ENCODE results near the gene KIF26B.

The KIF26B gene

DNA sequence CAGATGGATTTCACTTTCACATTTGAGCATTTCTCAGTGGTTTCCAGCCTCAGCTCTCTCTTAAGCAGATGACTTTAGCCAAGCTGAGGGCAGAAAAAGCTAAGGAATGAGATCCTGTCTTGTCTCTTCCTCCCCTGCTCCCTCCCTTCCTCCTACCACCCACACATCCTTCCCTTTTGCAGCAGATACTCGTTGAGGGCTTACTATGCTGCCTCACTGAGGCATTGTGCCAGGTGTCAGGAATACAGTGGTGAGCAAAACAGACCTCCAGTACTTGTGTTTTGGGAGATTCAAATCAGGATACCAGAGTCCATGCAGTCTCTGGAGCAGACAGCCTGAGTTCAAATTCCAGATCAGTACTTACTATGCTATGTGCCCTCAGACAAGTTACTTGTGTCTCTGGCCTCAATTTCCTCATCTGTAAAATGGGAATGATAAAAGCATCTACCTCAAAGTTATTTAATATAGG, 43.2 kb downstream of the KIF26B start:
- no peaks in the 10 kb centered on the region for H3K27me3 ChIP-seq (ENCODE audit: insufficient read depth, low read depth, severe bottlenecking)
- H3K36me3 ChIP-seq = no peaks in the 10 kb centered on the region
- H3K27ac ChIP-seq = no peak overlapping the region
- DNase-seq = no peak
- H3K9me3 ChIP-seq (ENCODE audit: severe bottlenecking) = no peaks in the 10 kb centered on the region
- H3K4me3 ChIP-seq (ENCODE audit: low read depth, low read length) = no peak overlapping the region
- TF ChIP-seq, protein P1, sequence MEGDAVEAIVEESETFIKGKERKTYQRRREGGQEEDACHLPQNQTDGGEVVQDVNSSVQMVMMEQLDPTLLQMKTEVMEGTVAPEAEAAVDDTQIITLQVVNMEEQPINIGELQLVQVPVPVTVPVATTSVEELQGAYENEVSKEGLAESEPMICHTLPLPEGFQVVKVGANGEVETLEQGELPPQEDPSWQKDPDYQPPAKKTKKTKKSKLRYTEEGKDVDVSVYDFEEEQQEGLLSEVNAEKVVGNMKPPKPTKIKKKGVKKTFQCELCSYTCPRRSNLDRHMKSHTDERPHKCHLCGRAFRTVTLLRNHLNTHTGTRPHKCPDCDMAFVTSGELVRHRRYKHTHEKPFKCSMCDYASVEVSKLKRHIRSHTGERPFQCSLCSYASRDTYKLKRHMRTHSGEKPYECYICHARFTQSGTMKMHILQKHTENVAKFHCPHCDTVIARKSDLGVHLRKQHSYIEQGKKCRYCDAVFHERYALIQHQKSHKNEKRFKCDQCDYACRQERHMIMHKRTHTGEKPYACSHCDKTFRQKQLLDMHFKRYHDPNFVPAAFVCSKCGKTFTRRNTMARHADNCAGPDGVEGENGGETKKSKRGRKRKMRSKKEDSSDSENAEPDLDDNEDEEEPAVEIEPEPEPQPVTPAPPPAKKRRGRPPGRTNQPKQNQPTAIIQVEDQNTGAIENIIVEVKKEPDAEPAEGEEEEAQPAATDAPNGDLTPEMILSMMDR (IDR thresholded peaks at IDR 0.05; ENCODE audit: low read depth, low read length) = no peak

DNA sequence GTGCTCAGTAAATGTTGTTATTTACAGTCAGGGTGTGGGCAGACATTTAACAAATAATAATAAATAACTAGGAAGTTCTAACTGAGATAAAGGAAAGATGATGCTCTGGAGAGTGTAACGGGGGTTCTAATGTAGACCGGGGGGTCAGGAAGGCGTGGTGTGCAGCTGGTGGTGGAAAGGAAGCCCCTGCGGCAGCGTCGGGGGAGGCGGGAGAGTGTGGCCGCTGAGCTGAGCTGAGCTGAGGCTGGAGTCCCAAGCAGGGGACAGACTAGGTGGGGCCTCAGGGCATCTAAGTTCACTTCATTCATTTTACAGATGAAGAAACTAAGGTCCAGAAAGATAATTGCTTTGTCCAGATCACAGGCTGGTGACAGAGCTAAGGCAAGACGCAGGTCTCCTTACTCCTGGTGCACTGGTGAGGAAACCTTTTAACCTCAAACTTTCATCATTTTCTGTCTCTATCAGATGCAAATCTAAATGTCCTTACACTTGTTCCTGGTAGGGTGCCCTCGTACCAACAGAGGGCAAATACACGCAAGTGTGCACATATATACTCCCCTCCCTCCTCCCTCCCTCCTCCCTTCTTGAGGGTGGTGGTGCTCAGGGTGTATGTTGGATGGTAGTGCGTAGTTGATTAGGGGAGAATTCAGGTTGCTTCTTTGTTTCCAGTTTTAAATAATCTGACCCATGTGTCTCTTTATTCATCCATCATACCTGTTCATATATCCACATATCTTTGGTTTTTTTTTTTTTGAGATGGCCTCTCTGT, 44.1 kb downstream of the KIF26B start:
- H3K36me3 ChIP-seq = no peaks in the 10 kb centered on the region
- H3K27ac ChIP-seq = no peak overlapping the region
- TF ChIP-seq, protein P1 (IDR thresholded peaks at IDR 0.05; ENCODE audit: low read depth, low read length) = no peak
- DNase-seq = no peak
- no peaks in the 10 kb centered on the region for H3K27me3 ChIP-seq (ENCODE audit: insufficient read depth, low read depth, severe bottlenecking)
- no peak overlapping the region for H3K4me3 ChIP-seq (ENCODE audit: low read depth, low read length)
- no peaks in the 10 kb centered on the region for H3K9me3 ChIP-seq (ENCODE audit: severe bottlenecking)

DNA sequence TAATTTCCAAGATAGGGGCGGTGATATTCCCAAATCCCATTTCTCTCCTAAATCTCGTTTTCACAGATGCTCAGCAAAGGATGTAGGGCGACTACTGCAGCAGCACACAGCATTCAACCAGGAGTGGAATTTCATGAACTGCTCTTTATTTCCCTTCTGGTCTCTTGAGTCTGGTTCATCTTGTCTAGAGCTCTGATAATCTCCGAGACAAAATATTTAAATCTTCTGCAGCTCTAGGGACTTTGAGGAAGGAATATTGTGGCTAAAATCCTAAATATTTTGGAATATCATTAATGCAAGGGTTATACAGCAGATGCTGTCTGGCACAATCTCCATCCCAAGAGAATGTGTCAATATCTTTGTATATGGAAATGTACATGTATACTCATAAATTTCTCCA, 45.4 kb downstream of the KIF26B start:
- Histone ChIP-seq H3K36me3 (no peaks in the 10 kb centered on the region), H3K9me3 (ENCODE audit: severe bottlenecking) (no peaks in the 10 kb centered on the region), H3K4me3 (ENCODE audit: low read depth, low read length) (no peak overlapping the region), H3K27ac (no peak overlapping the region), H3K27me3 (ENCODE audit: insufficient read depth, low read depth, severe bottlenecking) (no peaks in the 10 kb centered on the region)
- DNase-seq = no peak
- TF ChIP-seq, protein P1 (IDR thresholded peaks at IDR 0.05; ENCODE audit: low read depth, low read length) = no peak

DNA sequence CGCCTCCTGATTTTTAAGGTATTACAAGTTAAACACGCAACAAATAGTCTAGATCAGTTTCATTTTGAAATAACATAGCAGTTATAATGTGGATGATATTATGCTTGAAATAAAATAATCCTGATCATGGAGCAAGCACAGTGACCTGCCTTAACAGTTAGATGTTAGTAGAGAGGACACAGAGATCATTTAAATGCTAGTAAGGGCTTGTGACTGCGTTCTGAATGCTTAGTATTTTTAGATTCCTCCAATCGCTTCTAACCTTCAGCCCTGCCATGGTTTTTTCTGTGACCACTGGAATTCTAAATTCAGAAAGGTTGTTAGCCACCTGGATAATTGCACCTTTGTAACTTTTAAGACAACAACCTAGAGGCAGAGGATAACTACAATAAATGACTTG, 46.4 kb downstream of the KIF26B start:
- no peaks in the 10 kb centered on the region for H3K36me3 ChIP-seq
- TF ChIP-seq, protein P1 (IDR thresholded peaks at IDR 0.05; ENCODE audit: low read depth, low read length) = no peak
- peaks cover 2% of the 10 kb centered on the region for H3K9me3 ChIP-seq (ENCODE audit: severe bottlenecking)
- no peak overlapping the region for H3K27ac ChIP-seq
- no peak overlapping the region for H3K4me3 ChIP-seq (ENCODE audit: low read depth, low read length)
- H3K27me3 ChIP-seq (ENCODE audit: insufficient read depth, low read depth, severe bottlenecking) = no peaks in the 10 kb centered on the region
- DNase-seq = no peak

DNA sequence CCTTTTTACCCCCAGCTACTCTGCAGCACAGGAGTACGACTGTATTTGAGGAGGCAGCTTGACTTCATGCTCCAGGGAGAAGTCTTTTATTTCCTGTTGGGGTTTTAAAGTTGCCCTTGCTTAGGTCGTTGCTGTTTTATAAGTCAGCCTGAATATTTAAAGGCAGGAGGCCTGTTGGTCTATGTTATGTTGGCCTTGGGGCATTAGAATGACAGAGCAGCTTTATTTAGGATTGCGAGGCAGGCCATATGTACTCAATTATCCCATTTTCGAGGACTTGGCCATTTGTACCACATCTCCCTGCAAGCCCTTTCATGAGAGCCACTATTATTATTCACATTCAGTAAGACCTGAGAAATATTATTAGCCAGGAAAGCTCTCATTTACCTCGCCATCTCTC, 47.0 kb downstream of the KIF26B start:
- H3K9me3 ChIP-seq (ENCODE audit: severe bottlenecking) = peaks cover 8% of the 10 kb centered on the region
- TF ChIP-seq, protein P1 (IDR thresholded peaks at IDR 0.05; ENCODE audit: low read depth, low read length) = no peak
- H3K4me3 ChIP-seq (ENCODE audit: low read depth, low read length) = no peak overlapping the region
- H3K27me3 ChIP-seq (ENCODE audit: insufficient read depth, low read depth, severe bottlenecking) = no peaks in the 10 kb centered on the region
- no peak overlapping the region for H3K27ac ChIP-seq
- DNase-seq = no peak
- no peaks in the 10 kb centered on the region for H3K36me3 ChIP-seq

DNA sequence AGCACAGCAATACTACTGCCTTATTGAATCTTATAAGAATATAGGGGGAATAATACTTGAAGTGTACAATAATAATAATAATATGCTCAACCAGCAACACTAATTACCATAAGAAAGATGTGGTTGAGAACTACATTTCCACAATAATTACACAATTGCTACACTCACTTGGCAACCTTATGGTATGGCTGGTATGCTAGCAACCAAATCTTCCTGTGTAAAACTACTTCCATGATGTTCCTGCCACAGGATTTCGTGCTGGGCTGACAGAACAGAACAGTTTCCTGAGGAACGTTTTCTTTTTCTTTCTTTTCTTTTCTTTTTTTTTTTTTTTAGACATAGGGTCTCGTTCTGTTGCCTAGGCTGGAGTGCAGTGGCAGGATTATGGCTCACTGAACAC, 50.6 kb downstream of the KIF26B start:
- Histone ChIP-seq H3K9me3 (ENCODE audit: severe bottlenecking) (peaks cover 22% of the 10 kb centered on the region), H3K27ac (no peak overlapping the region), H3K4me3 (ENCODE audit: low read depth, low read length) (no peak overlapping the region), H3K27me3 (ENCODE audit: insufficient read depth, low read depth, severe bottlenecking) (no peaks in the 10 kb centered on the region), H3K36me3 (no peaks in the 10 kb centered on the region)
- TF ChIP-seq, protein P1 (IDR thresholded peaks at IDR 0.05; ENCODE audit: low read depth, low read length) = no peak
- no peak for DNase-seq

All from WERI-Rb-1 (cell line).